ENCODE data around the gene PLXNA2. TPM values are rescaled to one million over a fixed set of nuclear protein-coding genes. Genes with fewer than 3 reads are reported as not detected.

PLXNA2 gene
- total RNA-seq, 4 donors from 2014 or later: 19.8 to 41.6 (median 27.9) TPM

DNA sequence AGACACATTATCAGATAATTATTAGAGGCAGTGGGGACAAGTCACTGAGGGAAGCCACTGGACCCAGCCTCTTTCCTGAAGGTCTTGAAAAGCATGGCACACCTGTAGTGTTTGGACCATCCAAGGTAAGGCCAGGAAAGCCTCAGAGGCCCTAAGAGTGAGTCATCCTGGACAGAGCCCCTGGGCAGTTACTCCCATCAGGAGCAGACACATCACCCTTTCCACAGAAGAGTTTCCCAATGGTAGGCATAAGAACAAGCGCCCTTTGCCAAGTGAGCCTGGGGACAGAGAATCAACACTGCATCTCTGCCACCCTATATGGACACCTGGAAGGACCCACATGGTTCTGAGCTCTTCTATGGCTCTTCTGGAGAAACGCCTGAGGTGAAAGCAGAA, 136.0 kb downstream of the PLXNA2 start:
- intact Hi-C loops (cut with DNase I): no loop called here

DNA sequence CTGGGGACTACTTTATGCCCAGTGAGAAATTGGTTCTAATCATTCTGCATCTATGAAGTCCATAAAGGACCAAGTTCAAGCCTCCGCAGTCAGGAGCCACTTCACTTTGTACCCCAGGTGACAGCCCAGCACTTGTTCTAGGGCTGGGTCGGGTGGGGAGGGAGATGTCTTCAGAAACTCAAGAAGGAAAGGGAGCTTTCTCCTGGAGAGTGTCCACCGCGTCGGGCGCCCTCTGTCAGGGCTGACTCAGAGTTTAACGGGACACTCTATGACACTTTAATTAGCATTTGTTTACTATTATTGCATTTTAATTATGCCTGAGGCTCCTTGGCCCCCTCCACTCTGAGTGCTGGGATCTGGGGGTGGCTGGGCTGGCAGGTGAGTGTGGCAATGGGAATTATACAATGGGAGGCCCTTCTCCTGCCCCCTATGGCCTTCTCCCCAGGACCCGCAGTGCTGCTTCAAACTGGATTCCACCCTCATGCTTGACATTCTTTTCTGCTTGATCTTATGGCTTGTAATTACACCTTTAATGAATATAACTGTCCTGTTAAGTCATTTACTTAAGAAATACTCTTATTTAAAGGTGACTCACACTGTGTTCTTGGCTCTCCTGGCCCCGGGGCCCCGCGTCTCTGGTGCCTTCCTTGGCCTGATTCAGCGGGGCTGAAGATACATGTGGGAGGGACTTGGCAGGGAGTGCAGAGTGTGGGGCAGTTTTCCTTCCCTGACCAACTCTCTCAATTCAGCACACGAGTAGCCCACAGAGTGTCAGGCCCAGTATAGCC, 136.6 kb downstream of the PLXNA2 start:
- H3K4me1 ChIP-seq: peaks cover 0 to 45% (median 35%) of the 10 kb centered on the region in 4 donors
- peaks cover 0 to 12% (median under 1%) of the 10 kb centered on the region in 4 donors for H3K36me3 ChIP-seq
- H3K27ac ChIP-seq (replicated peaks in 1 of 4): peak overlapping the region; percentile 34 to 68 (median 61)
- H3K27me3 ChIP-seq: no peaks in the 10 kb centered on the region
- H3K9me3 ChIP-seq: no peaks in the 10 kb centered on the region
- H3K4me3 ChIP-seq: no peak overlapping the region
- TF ChIP-seq, protein P1, sequence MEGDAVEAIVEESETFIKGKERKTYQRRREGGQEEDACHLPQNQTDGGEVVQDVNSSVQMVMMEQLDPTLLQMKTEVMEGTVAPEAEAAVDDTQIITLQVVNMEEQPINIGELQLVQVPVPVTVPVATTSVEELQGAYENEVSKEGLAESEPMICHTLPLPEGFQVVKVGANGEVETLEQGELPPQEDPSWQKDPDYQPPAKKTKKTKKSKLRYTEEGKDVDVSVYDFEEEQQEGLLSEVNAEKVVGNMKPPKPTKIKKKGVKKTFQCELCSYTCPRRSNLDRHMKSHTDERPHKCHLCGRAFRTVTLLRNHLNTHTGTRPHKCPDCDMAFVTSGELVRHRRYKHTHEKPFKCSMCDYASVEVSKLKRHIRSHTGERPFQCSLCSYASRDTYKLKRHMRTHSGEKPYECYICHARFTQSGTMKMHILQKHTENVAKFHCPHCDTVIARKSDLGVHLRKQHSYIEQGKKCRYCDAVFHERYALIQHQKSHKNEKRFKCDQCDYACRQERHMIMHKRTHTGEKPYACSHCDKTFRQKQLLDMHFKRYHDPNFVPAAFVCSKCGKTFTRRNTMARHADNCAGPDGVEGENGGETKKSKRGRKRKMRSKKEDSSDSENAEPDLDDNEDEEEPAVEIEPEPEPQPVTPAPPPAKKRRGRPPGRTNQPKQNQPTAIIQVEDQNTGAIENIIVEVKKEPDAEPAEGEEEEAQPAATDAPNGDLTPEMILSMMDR (IDR thresholded peaks at IDR 0.05): no peak
- no peak for TF ChIP-seq POLR2A (IDR thresholded peaks at IDR 0.05; ENCODE audit: low read depth)
- no peak for TF ChIP-seq EP300 (IDR thresholded peaks at IDR 0.05)
- intact Hi-C loops (cut with DNase I): no loop called here
- 66% methylated on average over 13 of the region's 13 CpGs for WGBS
- no peak for DNase-seq (ENCODE audit: extremely low spot score)

More for the DNA sequence above, 136.0 kb downstream of the PLXNA2 start:
- Histone ChIP-seq H3K27me3 (no peaks in the 10 kb centered on the region), H3K36me3 (peaks cover 0 to 6% (median 0%) of the 10 kb centered on the region in 4 donors), H3K9me3 (no peaks in the 10 kb centered on the region), H3K27ac (replicated peaks in 1 of 4) (peak overlapping the region; percentile 34 to 68 (median 61)), H3K4me3 (no peak overlapping the region), H3K4me1 (peaks cover 0 to 39% (median 34%) of the 10 kb centered on the region in 4 donors)
- 100% methylated on average over 2 of the region's 2 CpGs for WGBS
- DNase-seq (ENCODE audit: extremely low spot score): no peak
- TF ChIP-seq, protein P1 (IDR thresholded peaks at IDR 0.05): no peak
- TF ChIP-seq POLR2A (IDR thresholded peaks at IDR 0.05; ENCODE audit: low read depth) (no peak), POLR2AphosphoS5 (IDR thresholded peaks at IDR 0.05) (no peak), EP300 (IDR thresholded peaks at IDR 0.05) (no peak)

DNA sequence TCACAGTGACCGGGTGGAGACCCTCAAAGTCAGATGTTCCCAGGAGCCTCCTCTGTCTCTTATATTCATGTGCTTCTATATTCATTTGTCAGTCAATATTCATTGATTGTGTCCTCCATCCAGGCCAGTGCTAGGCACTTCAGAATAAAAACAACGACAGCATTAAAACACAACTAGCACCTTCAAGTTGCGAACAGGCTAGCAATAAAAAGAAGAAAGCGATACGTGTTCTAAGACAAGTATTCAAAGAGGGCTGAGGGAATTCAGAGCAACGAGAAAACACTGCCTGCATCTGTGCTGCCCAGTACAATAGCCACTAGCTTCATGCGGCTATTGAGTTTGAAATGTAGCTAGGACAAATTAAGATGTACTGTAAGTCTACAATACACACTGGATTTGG, 138.0 kb downstream of the PLXNA2 start:
- intact Hi-C loops (cut with DNase I): no loop called here
- WGBS: 88% methylated on average over 7 of the region's 7 CpGs
- TF ChIP-seq, protein P1 (IDR thresholded peaks at IDR 0.05): no peak
- TF ChIP-seq POLR2AphosphoS5 (IDR thresholded peaks at IDR 0.05) (no peak), POLR2A (IDR thresholded peaks at IDR 0.05; ENCODE audit: low read depth) (no peak), EP300 (IDR thresholded peaks at IDR 0.05) (no peak)
- peak overlapping the region in 1 of 4 donors; percentile 68 for H3K27ac ChIP-seq (replicated peaks in 1 of 4)
- H3K4me1 ChIP-seq: peaks cover 3 to 55% (median 49%) of the 10 kb centered on the region in 4 donors
- peaks cover 0 to 17% (median 3%) of the 10 kb centered on the region in 4 donors for H3K36me3 ChIP-seq
- H3K27me3 ChIP-seq: no peaks in the 10 kb centered on the region
- no peak for DNase-seq (ENCODE audit: extremely low spot score)
- H3K9me3 ChIP-seq: no peaks in the 10 kb centered on the region
- H3K4me3 ChIP-seq: no peak overlapping the region

DNA sequence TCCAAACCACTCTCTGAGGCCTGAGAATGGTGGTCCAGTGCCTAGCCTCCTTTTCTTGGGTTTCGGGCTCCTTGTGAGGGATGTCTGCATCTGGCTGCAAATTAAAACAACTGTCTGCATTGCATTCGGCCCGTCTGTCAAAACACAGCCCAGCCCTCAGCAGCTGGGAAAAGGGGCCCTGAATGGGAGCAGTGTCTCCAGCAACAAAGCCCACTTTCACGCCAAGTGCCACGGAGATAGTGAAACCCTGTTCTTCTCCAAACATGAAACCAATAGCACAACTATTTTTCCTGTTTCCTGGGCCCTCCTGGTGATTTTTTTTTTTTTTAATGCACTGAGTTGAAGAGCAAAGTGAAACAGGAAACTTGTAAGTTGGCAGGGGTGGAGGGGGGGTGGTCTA, 138.4 kb downstream of the PLXNA2 start:
- no peaks in the 10 kb centered on the region for H3K9me3 ChIP-seq
- no peak for DNase-seq (ENCODE audit: extremely low spot score)
- WGBS: 66% methylated on average over 5 of the region's 5 CpGs

More for the DNA sequence above, 138.4 kb downstream of the PLXNA2 start:
- H3K27me3 ChIP-seq: no peaks in the 10 kb centered on the region
- H3K4me3 ChIP-seq: no peak overlapping the region
- intact Hi-C loops (cut with DNase I): no loop called here
- no peak overlapping the region for H3K27ac ChIP-seq (replicated peaks in 1 of 4)
- peaks cover 8 to 60% (median 53%) of the 10 kb centered on the region in 4 donors for H3K4me1 ChIP-seq
- TF ChIP-seq POLR2A (IDR thresholded peaks at IDR 0.05; ENCODE audit: low read depth): no peak
- TF ChIP-seq, protein P1 (IDR thresholded peaks at IDR 0.05): no peak
- no peak for TF ChIP-seq POLR2AphosphoS5 (IDR thresholded peaks at IDR 0.05)
- TF ChIP-seq EP300 (IDR thresholded peaks at IDR 0.05): no peak
- H3K36me3 ChIP-seq: peaks cover 0 to 17% (median 3%) of the 10 kb centered on the region in 4 donors
